22Rv1 (cell line): ENCODE measurements around the gene NME7.

ENCODE experiments used
- CTCF ChIP-seq: fragments of 450-650 bp; IDR thresholded peaks from 2 replicates; pipeline ENCODE4 v1.5.1; 2017; ENCODE audit warnings: mild to moderate bottlenecking
- ZFX ChIP-seq: fragments of 450-650 bp; IDR thresholded peaks from 2 replicates; pipeline ENCODE4 v1.6.1; 2017; ENCODE audit warnings: antibody characterized with exemption, borderline replicate concordance

GRCh38 chr1:169287280-169287679 lies 80.3 kb downstream of the NME7 start:
- no peak for TF ChIP-seq CTCF
- no peak for TF ChIP-seq ZFX
